Hepatocyte (in vitro differentiated cells): Measurements from ENCODE around the gene REST. TPM values are rescaled to one million over a fixed set of nuclear protein-coding genes. Genes with fewer than 3 reads are reported as not detected.

Experiments
- DNase-seq: peaks from one replicate; pipeline ENCODE4 v3.0.0-alpha.2; 2016; ENCODE audit warnings: low spot score
- H2AFZ ChIP-seq: fragments of 200-600 bp; sonication (generic); 2 replicates; pipeline ENCODE4 v1.6.0; 2016; ENCODE audit warnings: antibody characterized with exemption, mild to moderate bottlenecking
- H3K27ac ChIP-seq: fragments of 200-600 bp; sonication (generic); 2 replicates; pipeline ENCODE4 v1.5.1; 2016; ENCODE audit warnings: mild to moderate bottlenecking
- H3K27me3 ChIP-seq: fragments of 200-600 bp; sonication (generic); 2 replicates; pipeline ENCODE4 v1.6.1; 2016
- H3K36me3 ChIP-seq: fragments of 200-600 bp; sonication (generic); replicated peaks from 2 replicates; pipeline ENCODE4 v1.5.1; 2016; ENCODE audit warnings: low read depth; ENCODE audit not compliant: insufficient read depth
- H3K4me1 ChIP-seq: fragments of 200-600 bp; sonication (generic); 2 replicates; pipeline ENCODE4 v1.5.1; 2016; ENCODE audit warnings: mild to moderate bottlenecking, moderate library complexity; ENCODE audit not compliant: insufficient read depth
- H3K4me2 ChIP-seq: fragments of 200-600 bp; sonication (generic); 2 replicates; pipeline ENCODE4 v1.6.0; 2016
- H3K4me3 ChIP-seq: fragments of 200-600 bp; sonication (generic); 2 replicates; pipeline ENCODE4 v1.5.1; 2016; ENCODE audit warnings: mild to moderate bottlenecking
- H3K79me2 ChIP-seq: fragments of 200-600 bp; sonication (generic); 2 replicates; pipeline ENCODE4 v1.6.0; 2017; ENCODE audit warnings: mild to moderate bottlenecking
- H3K9me2 ChIP-seq: fragments of 200-600 bp; sonication (generic); replicated peaks from 2 replicates; pipeline ENCODE4 v1.6.0; 2017; ENCODE audit warnings: mild to moderate bottlenecking; ENCODE audit not compliant: insufficient read depth
- H3K9me3 ChIP-seq: fragments of 200-600 bp; sonication (generic); 2 replicates; pipeline ENCODE4 v1.5.1; 2016; ENCODE audit warnings: low read depth, mild to moderate bottlenecking
- H4K20me1 ChIP-seq: fragments of 200-600 bp; sonication (generic); 2 replicates; pipeline ENCODE4 v1.6.0; 2016; ENCODE audit warnings: mild to moderate bottlenecking; ENCODE audit not compliant: insufficient read depth, poor library complexity, severe bottlenecking
- EZH2 ChIP-seq: fragments of 200-600 bp; sonication (generic); IDR thresholded peaks from 2 replicates; pipeline ENCODE4 v1.6.1; 2016; ENCODE audit warnings: antibody characterized with exemption, mild to moderate bottlenecking, borderline replicate concordance
- EZH2phosphoT487 ChIP-seq: fragments of 200-600 bp; sonication (generic); IDR thresholded peaks from one replicate; pipeline ENCODE4 v1.6.1; 2018; ENCODE audit warnings: antibody characterized with exemption, mild to moderate bottlenecking, low read depth, moderate library complexity; ENCODE audit not compliant: unreplicated experiment, severe bottlenecking
- WGBS: methylation state at CpG from one replicate; pipeline ENCODE4 v1.1.6; 2016; ENCODE audit warnings: low lambda C conversion rate; ENCODE audit errors: missing lambda C conversion rate; 5-methylcytosine and 5-hydroxymethylcytosine counted together
- polyA plus RNA-seq: library from polyadenylated mRNA; unstranded; fragments of >200 nt; fragmentation: Nextera tagmentation; extraction: Ambion mirVana; gene quantifications from 2 replicates; pipeline ENCODE4 v1.2.1, GENCODE V29; 2016
- total RNA-seq: library from RNA; depleted of rRNA; stranded (reverse); fragments of >200 nt; gene quantifications from 2 replicates; pipeline ENCODE4 v1.2.3, GENCODE V29; 2014
- TF ChIP-seq, protein P1 (sequence below): fragments of 200-600 bp; sonication (generic); IDR thresholded peaks from 2 replicates; pipeline ENCODE4 v1.5.1; 2016; ENCODE audit warnings: antibody characterized with exemption, mild to moderate bottlenecking; ENCODE audit not compliant: poor library complexity

REST gene
- total and polyA plus RNA-seq, 2 experiments from 2014 or later = 50.5 to 64.0 TPM

DNA sequence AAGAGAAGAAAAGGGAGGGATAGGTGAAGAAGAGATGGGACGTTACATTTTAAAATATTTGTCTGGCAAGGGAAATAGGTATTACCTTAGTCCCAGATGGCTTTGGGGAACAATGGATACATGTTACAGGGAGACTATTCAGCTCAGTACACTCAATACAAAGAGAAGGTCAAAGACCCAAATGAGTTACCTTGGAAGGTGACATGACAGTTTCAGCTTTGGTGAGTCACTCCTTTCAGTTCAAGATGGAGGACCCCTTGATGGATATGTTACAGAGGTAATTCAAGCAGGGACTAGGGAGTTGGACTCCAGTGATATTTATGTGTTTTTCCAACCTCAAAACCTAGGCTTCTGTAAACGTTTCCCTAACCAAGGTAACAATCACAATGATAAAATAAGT lies 64.7 kb downstream of the REST start:
- Histone ChIP-seq H3K9me3 (peaks cover 11% of the 10 kb centered on the region), H3K79me2 (peaks cover 41% of the 10 kb centered on the region), H3K4me1 (peaks cover 4% of the 10 kb centered on the region), H4K20me1 (peaks cover 7% of the 10 kb centered on the region), H3K27ac (no peak overlapping the region), H3K36me3 (no peaks in the 10 kb centered on the region), H3K4me2 (no peak overlapping the region), H3K9me2 (no peaks in the 10 kb centered on the region), H3K27me3 (no peaks in the 10 kb centered on the region), H3K4me3 (no peak overlapping the region), H2AFZ (no peak overlapping the region)
- DNase-seq = no peak
- WGBS = 95% methylated on average over 2 of the region's 2 CpGs
- TF ChIP-seq EZH2phosphoT487 = no peak
- no peak for TF ChIP-seq EZH2

DNA sequence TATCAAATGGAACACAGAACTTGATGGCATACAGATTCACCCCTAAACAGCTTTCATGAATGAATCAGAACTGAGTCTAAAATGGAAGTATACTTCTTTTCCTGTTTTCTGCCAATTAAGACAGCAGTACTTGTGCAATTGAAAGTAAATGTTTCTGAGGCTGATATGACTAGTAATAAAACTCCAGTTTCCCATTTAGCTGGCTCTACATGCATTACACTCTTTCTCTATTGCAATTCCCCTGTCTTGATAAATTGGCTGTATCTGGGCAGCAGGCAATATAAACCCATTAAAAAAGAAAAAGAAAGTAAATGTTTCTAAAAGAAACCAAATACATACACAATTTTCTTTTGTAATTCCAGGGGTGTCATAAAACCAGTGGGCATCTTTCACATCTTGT lies 65.1 kb downstream of the REST start:
- no peak for DNase-seq
- Histone ChIP-seq H3K4me2 (no peak overlapping the region), H2AFZ (no peak overlapping the region), H3K27ac (no peak overlapping the region), H3K79me2 (peaks cover 41% of the 10 kb centered on the region), H4K20me1 (peaks cover 7% of the 10 kb centered on the region), H3K4me1 (peaks cover 4% of the 10 kb centered on the region), H3K9me2 (no peaks in the 10 kb centered on the region), H3K9me3 (peaks cover 11% of the 10 kb centered on the region), H3K36me3 (no peaks in the 10 kb centered on the region), H3K4me3 (no peak overlapping the region), H3K27me3 (no peaks in the 10 kb centered on the region)
- TF ChIP-seq, protein P1, sequence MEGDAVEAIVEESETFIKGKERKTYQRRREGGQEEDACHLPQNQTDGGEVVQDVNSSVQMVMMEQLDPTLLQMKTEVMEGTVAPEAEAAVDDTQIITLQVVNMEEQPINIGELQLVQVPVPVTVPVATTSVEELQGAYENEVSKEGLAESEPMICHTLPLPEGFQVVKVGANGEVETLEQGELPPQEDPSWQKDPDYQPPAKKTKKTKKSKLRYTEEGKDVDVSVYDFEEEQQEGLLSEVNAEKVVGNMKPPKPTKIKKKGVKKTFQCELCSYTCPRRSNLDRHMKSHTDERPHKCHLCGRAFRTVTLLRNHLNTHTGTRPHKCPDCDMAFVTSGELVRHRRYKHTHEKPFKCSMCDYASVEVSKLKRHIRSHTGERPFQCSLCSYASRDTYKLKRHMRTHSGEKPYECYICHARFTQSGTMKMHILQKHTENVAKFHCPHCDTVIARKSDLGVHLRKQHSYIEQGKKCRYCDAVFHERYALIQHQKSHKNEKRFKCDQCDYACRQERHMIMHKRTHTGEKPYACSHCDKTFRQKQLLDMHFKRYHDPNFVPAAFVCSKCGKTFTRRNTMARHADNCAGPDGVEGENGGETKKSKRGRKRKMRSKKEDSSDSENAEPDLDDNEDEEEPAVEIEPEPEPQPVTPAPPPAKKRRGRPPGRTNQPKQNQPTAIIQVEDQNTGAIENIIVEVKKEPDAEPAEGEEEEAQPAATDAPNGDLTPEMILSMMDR = no peak
- no peak for TF ChIP-seq EZH2
- TF ChIP-seq EZH2phosphoT487 = no peak

DNA sequence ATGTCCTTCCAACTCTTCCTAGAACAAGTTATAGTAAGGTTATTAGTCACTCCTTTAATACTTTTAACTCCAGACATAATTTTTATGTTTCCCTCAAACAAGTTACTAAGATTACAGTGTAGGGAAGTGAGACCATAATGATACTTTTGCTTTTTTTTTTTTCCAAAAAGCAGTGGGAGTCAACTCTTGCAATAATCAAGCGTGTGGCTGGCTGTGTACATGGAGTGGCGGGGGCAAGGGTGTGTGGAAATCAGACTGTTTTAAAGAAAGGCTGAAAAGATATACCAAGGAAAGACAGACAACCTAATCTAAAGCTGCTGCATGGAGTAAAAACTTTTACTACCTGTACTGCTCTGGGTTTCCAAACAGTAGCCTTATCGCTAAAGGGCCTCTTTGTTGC lies 65.6 kb downstream of the REST start:
- WGBS = 96% methylated on average over 3 of the region's 3 CpGs
- Histone ChIP-seq H3K4me3 (no peak overlapping the region), H3K79me2 (peaks cover 41% of the 10 kb centered on the region), H2AFZ (no peak overlapping the region), H3K27ac (no peak overlapping the region), H3K27me3 (no peaks in the 10 kb centered on the region), H3K9me3 (peaks cover 11% of the 10 kb centered on the region), H4K20me1 (peaks cover 7% of the 10 kb centered on the region), H3K9me2 (no peaks in the 10 kb centered on the region), H3K4me2 (no peak overlapping the region), H3K4me1 (peaks cover 4% of the 10 kb centered on the region), H3K36me3 (no peaks in the 10 kb centered on the region)
- TF ChIP-seq EZH2phosphoT487 (no peak), EZH2 (no peak)
- TF ChIP-seq, protein P1 = no peak
- DNase-seq = no peak

GRCh38 chr4:56976283-56976836 lies 68.7 kb downstream of the REST start:
- Histone ChIP-seq H3K36me3 (no peaks in the 10 kb centered on the region), H3K9me3 (peaks cover 11% of the 10 kb centered on the region), H3K27me3 (no peaks in the 10 kb centered on the region), H4K20me1 (peaks cover 24% of the 10 kb centered on the region), H3K4me2 (peak overlapping the region; percentile 98), H3K27ac (peak overlapping the region; percentile 77), H3K4me1 (peaks cover 14% of the 10 kb centered on the region), H3K79me2 (peaks cover 65% of the 10 kb centered on the region), H3K4me3 (peak overlapping the region; percentile 90), H2AFZ (peak overlapping the region; percentile 94), H3K9me2 (no peaks in the 10 kb centered on the region)
- DNase-seq = no peak
- TF ChIP-seq EZH2phosphoT487 (no peak), EZH2 (no peak)
- TF ChIP-seq, protein P1 = no peak
- 2% methylated on average over 34 of the region's 35 CpGs for WGBS
